ENCODE data around the gene HOXA11. TPM values are rescaled to one million over a fixed set of nuclear protein-coding genes. Genes with fewer than 3 reads are reported as not detected.

The HOXA11 gene
- total RNA-seq, 1 experiment from 2014 or later: not detected

DNA sequence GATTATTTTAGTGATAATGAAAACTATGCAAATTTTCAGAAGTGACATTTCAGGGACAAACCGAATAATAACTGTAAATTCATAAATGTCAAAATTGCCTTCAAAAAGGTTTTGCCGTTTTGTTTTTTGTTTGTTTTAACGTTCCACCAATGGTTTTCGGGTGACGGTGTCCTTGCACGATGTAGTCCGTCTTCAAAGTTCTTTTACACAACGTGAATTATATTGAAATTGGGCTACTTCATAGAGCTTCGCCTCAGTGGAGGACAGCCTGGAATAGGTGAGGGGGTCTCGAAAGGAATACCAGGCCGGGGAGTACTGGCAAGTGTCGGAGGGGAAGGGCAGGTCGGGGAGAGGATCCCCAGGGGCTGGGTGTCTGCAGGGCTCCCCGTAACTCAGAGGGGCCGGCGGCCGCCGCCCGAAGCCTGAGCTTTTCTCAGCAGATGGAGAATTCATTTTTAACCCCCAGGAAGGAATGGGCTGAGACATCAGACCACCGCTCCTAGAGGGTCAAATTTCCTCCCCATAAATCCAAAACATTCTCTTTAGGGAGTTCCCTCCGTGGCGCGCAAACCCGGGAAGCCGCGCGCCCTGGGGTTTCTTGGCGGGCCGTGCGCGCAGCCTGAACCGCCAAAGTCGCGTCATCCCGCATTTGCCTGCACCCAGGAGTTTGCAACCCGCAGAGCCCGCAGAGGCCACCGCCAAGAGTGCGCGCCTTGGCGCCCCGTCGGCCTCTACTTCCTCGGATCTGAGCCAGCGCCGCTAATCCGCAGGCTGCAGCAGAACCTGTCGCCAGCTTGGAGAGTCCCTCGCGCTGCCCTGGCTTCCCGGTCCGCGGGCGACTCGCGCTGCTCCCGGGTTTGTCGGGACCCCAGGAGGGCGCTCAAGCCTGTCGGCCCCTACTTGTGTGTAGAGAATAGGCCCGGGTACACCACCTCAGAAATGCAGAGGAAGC lies 40.2 kb upstream of the HOXA11 start:
- no peak overlapping the region for H3K27ac Mint-ChIP-seq
- peaks cover 23% of the 10 kb centered on the region for H3K4me1 Mint-ChIP-seq
- ATAC-seq: peak; percentile 81
- TF ChIP-seq, protein P1, sequence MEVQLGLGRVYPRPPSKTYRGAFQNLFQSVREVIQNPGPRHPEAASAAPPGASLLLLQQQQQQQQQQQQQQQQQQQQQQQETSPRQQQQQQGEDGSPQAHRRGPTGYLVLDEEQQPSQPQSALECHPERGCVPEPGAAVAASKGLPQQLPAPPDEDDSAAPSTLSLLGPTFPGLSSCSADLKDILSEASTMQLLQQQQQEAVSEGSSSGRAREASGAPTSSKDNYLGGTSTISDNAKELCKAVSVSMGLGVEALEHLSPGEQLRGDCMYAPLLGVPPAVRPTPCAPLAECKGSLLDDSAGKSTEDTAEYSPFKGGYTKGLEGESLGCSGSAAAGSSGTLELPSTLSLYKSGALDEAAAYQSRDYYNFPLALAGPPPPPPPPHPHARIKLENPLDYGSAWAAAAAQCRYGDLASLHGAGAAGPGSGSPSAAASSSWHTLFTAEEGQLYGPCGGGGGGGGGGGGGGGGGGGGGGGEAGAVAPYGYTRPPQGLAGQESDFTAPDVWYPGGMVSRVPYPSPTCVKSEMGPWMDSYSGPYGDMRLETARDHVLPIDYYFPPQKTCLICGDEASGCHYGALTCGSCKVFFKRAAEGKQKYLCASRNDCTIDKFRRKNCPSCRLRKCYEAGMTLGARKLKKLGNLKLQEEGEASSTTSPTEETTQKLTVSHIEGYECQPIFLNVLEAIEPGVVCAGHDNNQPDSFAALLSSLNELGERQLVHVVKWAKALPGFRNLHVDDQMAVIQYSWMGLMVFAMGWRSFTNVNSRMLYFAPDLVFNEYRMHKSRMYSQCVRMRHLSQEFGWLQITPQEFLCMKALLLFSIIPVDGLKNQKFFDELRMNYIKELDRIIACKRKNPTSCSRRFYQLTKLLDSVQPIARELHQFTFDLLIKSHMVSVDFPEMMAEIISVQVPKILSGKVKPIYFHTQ (CRISPR knock-in tag; IDR thresholded peaks at IDR 0.05): no peak
- TF ChIP-seq IRF2 (CRISPR knock-in tag; IDR thresholded peaks at IDR 0.05; ENCODE audit: borderline replicate concordance, low read depth) (no peak), TEAD4 (CRISPR knock-in tag; IDR thresholded peaks at IDR 0.05) (no peak), NFATC4 (CRISPR knock-in tag; IDR thresholded peaks at IDR 0.05) (no peak), CREM (CRISPR knock-in tag; IDR thresholded peaks at IDR 0.05) (no peak), NFE2L1 (CRISPR knock-in tag; IDR thresholded peaks at IDR 0.05) (no peak), ZNF138 (CRISPR knock-in tag; conservative IDR thresholded peaks at IDR 0.05) (no peak), TP53 (CRISPR knock-in tag; IDR thresholded peaks at IDR 0.05) (no peak), NFYB (CRISPR knock-in tag; conservative IDR thresholded peaks at IDR 0.05; ENCODE audit: low read depth) (no peak), FOXK1 (CRISPR knock-in tag; IDR thresholded peaks at IDR 0.05) (no peak), ZNF423 (CRISPR knock-in tag; IDR thresholded peaks at IDR 0.05) (peak; percentile 76; the same call in 1 of the 2 replicates)
- TF ChIP-seq, protein P2, sequence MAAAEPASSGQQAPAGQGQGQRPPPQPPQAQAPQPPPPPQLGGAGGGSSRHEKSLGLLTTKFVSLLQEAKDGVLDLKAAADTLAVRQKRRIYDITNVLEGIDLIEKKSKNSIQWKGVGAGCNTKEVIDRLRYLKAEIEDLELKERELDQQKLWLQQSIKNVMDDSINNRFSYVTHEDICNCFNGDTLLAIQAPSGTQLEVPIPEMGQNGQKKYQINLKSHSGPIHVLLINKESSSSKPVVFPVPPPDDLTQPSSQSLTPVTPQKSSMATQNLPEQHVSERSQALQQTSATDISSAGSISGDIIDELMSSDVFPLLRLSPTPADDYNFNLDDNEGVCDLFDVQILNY (CRISPR knock-in tag; IDR thresholded peaks at IDR 0.05): 0 out of 2 replicates have a peak, but pooled peaks have one; percentile 32
- TF ChIP-seq, protein P3, sequence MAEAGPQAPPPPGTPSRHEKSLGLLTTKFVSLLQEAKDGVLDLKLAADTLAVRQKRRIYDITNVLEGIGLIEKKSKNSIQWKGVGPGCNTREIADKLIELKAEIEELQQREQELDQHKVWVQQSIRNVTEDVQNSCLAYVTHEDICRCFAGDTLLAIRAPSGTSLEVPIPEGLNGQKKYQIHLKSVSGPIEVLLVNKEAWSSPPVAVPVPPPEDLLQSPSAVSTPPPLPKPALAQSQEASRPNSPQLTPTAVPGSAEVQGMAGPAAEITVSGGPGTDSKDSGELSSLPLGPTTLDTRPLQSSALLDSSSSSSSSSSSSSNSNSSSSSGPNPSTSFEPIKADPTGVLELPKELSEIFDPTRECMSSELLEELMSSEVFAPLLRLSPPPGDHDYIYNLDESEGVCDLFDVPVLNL (CRISPR knock-in tag; IDR thresholded peaks at IDR 0.05; ENCODE audit: borderline replicate concordance, low read depth): no peak
- CTCF ChIA-PET: interaction anchor here (0.9 to 2.0 kb wide), 8 partner anchors 10 to 381 kb away, joined by 3 to 8 read pairs (median 4); partner anchors contain the start of genes EVX1 and HOXA13
- POLR2A ChIA-PET: no interaction called here
- peak overlapping the region; percentile 66 for H3K4me3 Mint-ChIP-seq
- peak; percentile 58 for DNase-seq (ENCODE audit: low spot score)
- H3K27me3 Mint-ChIP-seq (ENCODE audit: low read depth): peaks cover 100% of the 10 kb centered on the region
- H3K36me3 Mint-ChIP-seq: no peaks in the 10 kb centered on the region
- no peaks in the 10 kb centered on the region for H3K9me3 Mint-ChIP-seq

DNA sequence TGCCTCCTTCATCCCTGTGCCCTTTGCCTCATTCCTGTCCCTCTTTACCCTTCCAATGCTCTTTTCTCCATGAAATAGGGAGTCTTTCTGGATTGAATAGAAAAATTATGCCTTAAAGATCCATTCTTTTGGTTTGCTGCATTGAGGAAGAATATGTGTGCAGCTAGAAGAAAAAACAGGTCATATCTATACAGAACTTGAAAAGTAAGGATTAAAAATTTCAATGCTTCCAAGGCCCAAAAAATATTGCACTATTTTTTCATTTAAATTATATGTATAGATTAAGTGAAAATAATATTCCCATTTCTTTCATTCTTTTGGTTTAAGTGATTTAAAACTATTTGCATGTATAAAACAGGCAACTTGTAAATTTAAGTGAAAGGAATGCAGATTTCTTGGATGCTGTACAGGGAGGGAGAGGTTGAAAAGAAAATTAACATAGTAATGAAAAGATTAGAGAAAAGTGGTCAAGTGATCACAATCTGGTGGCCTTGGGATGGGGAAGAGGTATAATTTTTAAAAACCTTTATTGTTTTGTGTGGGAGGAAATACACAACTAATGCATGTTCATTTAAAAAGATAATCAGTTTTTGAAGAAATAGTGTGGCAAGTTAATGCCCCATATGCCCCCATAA lies 39.0 kb upstream of the HOXA11 start:
- peaks cover 30% of the 10 kb centered on the region for H3K4me1 Mint-ChIP-seq
- DNase-seq (ENCODE audit: low spot score) (no peak), ATAC-seq (no peak)
- no peaks in the 10 kb centered on the region for H3K9me3 Mint-ChIP-seq
- H3K4me3 Mint-ChIP-seq: no peak overlapping the region
- POLR2A ChIA-PET: no interaction called here
- CTCF ChIA-PET: interaction anchor here (0.9 to 1.5 kb wide), 4 partner anchors 11 to 44 kb away, joined by 3 to 7 read pairs (median 4); no protein-coding TSS in a partner anchor
- H3K27me3 Mint-ChIP-seq (ENCODE audit: low read depth): peaks cover 100% of the 10 kb centered on the region
- TF ChIP-seq JAZF1 (CRISPR knock-in tag; IDR thresholded peaks at IDR 0.05): no peak
- TF ChIP-seq, protein P4, sequence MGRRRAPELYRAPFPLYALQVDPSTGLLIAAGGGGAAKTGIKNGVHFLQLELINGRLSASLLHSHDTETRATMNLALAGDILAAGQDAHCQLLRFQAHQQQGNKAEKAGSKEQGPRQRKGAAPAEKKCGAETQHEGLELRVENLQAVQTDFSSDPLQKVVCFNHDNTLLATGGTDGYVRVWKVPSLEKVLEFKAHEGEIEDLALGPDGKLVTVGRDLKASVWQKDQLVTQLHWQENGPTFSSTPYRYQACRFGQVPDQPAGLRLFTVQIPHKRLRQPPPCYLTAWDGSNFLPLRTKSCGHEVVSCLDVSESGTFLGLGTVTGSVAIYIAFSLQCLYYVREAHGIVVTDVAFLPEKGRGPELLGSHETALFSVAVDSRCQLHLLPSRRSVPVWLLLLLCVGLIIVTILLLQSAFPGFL (CRISPR knock-in tag; IDR thresholded peaks at IDR 0.05; ENCODE audit: borderline replicate concordance): no peak
- TF ChIP-seq, protein P5, sequence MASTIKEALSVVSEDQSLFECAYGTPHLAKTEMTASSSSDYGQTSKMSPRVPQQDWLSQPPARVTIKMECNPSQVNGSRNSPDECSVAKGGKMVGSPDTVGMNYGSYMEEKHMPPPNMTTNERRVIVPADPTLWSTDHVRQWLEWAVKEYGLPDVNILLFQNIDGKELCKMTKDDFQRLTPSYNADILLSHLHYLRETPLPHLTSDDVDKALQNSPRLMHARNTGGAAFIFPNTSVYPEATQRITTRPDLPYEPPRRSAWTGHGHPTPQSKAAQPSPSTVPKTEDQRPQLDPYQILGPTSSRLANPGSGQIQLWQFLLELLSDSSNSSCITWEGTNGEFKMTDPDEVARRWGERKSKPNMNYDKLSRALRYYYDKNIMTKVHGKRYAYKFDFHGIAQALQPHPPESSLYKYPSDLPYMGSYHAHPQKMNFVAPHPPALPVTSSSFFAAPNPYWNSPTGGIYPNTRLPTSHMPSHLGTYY (CRISPR knock-in tag; IDR thresholded peaks at IDR 0.05): no peak
- H3K27ac Mint-ChIP-seq: no peak overlapping the region
- H3K36me3 Mint-ChIP-seq: no peaks in the 10 kb centered on the region

All from WTC11 (cell line).